ENCODE measurements around the gene CFAP54.
"Not testable (repeated sequence)": the region's sequence is repeated elsewhere in the genome, so short reads cannot be mapped to it uniquely, and the experiment has no call there.

The CFAP54 gene

GRCh38 chr12:96578526-96579125, 89.2 kb downstream of the CFAP54 start:
- no peak overlapping the region for H3K4me3 ChIP-seq (ENCODE audit: low read depth, low read length)
- DNase-seq (ENCODE audit: low read depth): peak; percentile 70

GRCh38 chr12:96585977-96586376, 96.6 kb downstream of the CFAP54 start:
- TF ChIP-seq MAX (IDR thresholded peaks at IDR 0.05; ENCODE audit: low read depth, low read length) (no peak), POLR2A (IDR thresholded peaks at IDR 0.05; ENCODE audit: extremely low read depth, insufficient read length) (no peak), MYC (IDR thresholded peaks at IDR 0.05; ENCODE audit: low read depth, low read length) (no peak), CTCF (IDR thresholded peaks at IDR 0.05; ENCODE audit: low read depth, low read length) (no peak)
- no peak for DNase-seq (ENCODE audit: low read depth)

More at GRCh38 chr12:96578526-96579125, 89.2 kb downstream of the CFAP54 start:
- TF ChIP-seq CTCF (IDR thresholded peaks at IDR 0.05; ENCODE audit: low read depth, low read length) (peak; percentile 54), POLR2A (IDR thresholded peaks at IDR 0.05; ENCODE audit: extremely low read depth, insufficient read length) (no peak)

GRCh38 chr12:96587691-96588090, 98.3 kb downstream of the CFAP54 start:
- TF ChIP-seq POLR2A (IDR thresholded peaks at IDR 0.05; ENCODE audit: extremely low read depth, insufficient read length) (no peak), MYC (IDR thresholded peaks at IDR 0.05; ENCODE audit: low read depth, low read length) (no peak), MAX (IDR thresholded peaks at IDR 0.05; ENCODE audit: low read depth, low read length) (no peak), CTCF (IDR thresholded peaks at IDR 0.05; ENCODE audit: low read depth, low read length) (no peak)
- no peak for DNase-seq (ENCODE audit: low read depth)
- H3K4me3 ChIP-seq (ENCODE audit: low read depth, low read length): no peak overlapping the region

More at GRCh38 chr12:96585977-96586376, 96.6 kb downstream of the CFAP54 start:
- H3K4me3 ChIP-seq (ENCODE audit: low read depth, low read length): no peak overlapping the region

GRCh38 chr12:96590970-96591369, 101.6 kb downstream of the CFAP54 start:
- no peak overlapping the region for H3K4me3 ChIP-seq (ENCODE audit: low read depth, low read length)
- TF ChIP-seq POLR2A (IDR thresholded peaks at IDR 0.05; ENCODE audit: extremely low read depth, insufficient read length): no peak
- no peak for TF ChIP-seq MAX (IDR thresholded peaks at IDR 0.05; ENCODE audit: low read depth, low read length)
- TF ChIP-seq CTCF (IDR thresholded peaks at IDR 0.05; ENCODE audit: low read depth, low read length): no peak
- TF ChIP-seq MYC (IDR thresholded peaks at IDR 0.05; ENCODE audit: low read depth, low read length): no peak
- no peak for DNase-seq (ENCODE audit: low read depth)

GRCh38 chr12:96604374-96604773, 115.0 kb downstream of the CFAP54 start:
- not testable (repeated sequence) for H3K4me3 ChIP-seq (ENCODE audit: low read depth, low read length)

GRCh38 chr12:96605684-96606083, 116.3 kb downstream of the CFAP54 start:
- no peak for DNase-seq (ENCODE audit: low read depth)
- TF ChIP-seq MYC (IDR thresholded peaks at IDR 0.05; ENCODE audit: low read depth, low read length) (no peak), CTCF (IDR thresholded peaks at IDR 0.05; ENCODE audit: low read depth, low read length) (no peak), POLR2A (IDR thresholded peaks at IDR 0.05; ENCODE audit: extremely low read depth, insufficient read length) (no peak), MAX (IDR thresholded peaks at IDR 0.05; ENCODE audit: low read depth, low read length) (no peak)
- no peak overlapping the region for H3K4me3 ChIP-seq (ENCODE audit: low read depth, low read length)

More at GRCh38 chr12:96604374-96604773, 115.0 kb downstream of the CFAP54 start:
- DNase-seq (ENCODE audit: low read depth): not testable (repeated sequence)
